GM18505 (cell line): Measurements from ENCODE around the gene ENG.
"Not testable (repeated sequence)": the region's sequence is repeated elsewhere in the genome, so short reads cannot be mapped to it uniquely, and the experiment has no call there.

Experiments used
- ATAC-seq: cut with Tn5 transposase; IDR thresholded peaks from one replicate; pipeline ENCODE4 v1.9.1; 2021; ENCODE audit not compliant: unreplicated experiment
- POLR2A ChIP-seq: IDR thresholded peaks from 4 replicates; pipeline ENCODE4 v1.6.1; 2011; ENCODE audit warnings: borderline replicate concordance; ENCODE audit not compliant: insufficient read depth, insufficient read length; ENCODE audit errors: extremely low read depth

The ENG gene

DNA sequence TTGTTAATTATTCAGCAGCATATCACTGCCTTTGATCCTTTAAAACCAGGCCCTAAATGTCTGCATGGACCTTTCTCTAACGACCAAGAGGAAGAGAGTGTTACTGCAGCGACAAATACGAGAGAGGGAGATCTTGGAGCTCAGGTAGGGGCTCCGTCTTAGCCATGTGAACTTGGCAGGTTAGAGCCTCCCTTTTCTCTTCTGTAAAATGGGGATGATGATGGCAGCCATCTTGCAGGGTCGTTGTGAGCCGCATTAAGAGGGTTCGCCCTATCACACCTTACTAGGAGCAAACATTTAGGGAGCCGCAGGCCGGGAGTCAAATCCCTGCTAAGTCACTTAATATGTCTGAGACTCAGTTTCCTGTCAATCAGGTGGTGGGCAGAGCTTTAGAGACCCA lies 1.6 kb downstream of the ENG start:
- no peak for TF ChIP-seq POLR2A
- no peak for ATAC-seq

DNA sequence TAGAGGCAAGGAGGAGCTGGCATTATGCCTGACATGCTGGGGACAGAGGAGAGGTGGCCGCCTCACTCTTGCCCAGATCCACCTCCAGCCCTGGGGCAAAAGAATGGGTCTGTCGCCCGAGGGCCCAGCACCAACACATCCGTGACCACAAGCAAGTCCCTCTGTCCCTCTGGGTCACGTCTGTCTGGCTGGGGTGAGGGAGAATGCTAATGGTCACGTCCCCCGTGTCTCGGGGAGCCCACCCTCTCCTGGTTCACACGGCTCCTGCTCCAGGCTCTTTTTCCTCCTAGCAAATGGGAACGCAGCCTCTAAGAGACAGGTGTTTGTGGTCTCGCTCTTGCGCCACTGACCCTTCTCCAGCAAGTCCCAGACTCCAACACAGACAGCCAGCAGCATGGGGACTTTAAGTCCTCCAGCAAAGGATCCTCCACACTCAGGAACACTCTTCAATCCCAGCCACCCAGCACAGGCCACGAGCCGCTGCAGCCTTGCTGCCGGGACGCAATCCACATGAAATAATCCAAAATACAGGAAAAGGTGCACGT lies 4.1 kb downstream of the ENG start:
- ATAC-seq: no peak
- no peak for TF ChIP-seq POLR2A

DNA sequence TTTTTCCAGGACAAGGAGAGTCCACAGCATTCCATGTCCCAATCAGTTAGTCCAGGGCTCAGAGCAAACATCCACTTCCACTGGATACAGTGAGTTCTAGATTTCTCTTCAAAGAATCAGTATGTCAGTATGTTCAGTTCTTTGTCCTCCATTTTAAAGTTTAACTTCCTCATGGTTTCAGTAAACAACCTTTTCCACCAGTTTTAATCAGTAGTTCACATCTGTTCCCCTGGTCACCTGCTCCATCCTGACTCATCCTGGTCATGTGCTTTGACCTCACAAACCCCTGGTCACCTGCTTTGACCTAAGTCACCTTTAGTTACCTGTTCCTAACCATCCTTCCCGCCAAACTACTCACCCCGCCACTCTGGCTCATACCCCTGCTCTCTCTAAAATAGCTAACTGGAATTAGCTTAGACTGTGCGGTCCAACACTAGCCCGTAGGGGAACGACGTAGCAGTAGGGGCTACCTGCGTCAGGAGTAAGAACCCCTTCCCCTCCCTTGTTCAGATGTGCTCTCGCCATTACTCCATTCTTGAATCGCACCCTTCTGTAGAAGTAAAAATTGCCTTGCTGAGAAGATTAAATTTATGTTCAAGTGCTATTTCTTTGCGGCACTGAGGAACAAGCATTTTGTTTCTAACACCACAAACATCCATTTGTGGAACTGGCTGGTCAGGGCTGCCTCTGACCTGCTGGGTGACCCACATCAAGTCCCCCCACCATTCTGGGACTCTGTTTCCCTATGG lies 5.5 kb downstream of the ENG start:
- no peak for TF ChIP-seq POLR2A
- ATAC-seq: no peak

DNA sequence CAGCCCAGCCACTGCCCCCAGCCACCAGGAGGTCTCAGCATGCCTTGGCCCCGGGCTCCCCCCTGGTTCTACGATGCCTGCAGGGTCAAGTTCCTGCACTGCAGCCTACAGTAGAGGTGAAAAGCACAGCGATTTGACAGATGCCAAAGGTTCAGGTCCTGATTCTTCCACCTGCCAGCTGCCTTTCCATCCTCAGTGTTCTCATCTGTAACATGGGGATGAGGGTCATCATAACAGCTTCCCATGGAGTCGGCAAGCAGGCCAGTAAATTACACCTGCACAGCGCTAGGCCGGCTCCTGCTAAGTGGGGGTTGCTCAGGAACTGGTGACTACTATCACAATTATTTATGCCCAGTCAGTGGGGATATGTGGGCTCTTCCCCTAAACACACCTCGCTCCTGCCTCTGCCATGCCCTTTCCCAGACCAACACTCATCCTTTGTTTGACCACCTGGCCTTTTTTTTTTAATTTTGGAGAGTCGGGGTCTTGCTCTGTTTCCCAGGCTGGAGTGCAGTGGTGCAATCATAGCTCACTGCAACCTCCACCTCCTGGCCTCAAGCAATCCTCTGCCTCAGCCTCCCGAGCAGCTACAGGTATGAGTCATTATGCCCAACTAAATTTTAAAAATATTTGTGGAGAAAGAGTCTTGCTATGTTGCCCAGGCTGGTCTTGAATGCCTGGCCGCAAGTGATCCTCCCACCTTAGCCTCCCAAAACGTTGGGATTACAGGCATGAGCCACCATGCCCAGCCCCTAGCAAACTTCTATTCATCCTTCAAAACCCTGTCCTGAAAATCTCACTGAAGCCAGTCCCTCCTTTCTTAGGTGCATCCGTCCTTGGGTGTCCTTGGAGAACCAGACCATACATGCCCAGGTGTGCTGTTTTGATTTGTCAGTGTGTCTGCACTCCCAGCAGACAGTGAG lies 6.4 kb downstream of the ENG start:
- TF ChIP-seq POLR2A: no peak
- no peak for ATAC-seq

DNA sequence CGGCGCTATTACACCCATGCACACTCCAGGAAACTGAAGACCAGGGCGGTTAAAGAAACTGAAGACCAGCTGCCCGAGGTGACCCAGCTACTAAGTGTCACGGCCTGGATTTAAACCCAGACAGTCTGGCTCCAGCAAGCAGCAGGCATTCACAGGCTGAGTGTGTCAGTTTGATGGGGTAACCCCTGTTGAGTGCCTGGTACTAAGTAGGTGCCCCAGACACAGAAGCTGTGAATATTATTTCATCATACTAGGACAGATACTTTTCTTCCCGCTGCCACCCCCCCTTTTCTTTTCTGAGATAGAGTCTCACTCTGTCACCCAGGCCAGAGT lies 7.3 kb downstream of the ENG start:
- no peak for TF ChIP-seq POLR2A
- no peak for ATAC-seq

DNA sequence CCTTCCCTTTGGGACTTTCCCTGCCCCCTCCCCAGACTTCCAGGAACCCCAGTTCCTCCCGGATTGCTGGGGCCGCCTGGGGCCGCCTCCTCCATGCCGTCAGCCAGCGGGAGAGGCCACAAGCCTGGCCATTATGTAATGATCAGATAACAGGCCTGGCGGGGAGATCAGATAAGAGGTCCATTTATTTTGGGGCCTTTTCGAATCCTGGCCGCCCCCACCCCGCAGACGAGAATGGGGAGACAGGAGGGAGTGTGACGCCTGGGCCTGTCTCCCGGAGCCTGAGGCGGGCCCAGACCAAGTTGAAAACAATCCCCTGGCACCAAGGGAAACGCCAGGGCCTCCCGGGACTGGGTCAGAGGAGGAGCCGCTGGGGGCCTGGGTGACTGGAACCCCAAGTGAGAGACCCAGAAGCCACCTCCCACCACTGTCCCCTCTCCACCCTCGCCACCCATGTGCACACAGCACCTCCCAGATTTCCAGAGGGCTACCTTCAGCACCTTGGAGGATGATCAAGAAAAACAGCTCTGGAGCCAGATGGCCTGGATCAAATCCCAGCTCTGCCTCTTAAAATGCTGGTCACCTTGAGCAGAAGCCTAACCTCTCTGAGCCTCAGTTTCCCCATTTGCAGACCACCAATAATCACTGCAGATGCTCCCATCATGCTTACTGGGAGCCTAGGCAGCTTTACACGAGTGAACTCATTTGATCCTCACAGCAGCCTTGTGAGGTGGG lies 7.8 kb downstream of the ENG start:
- no peak for TF ChIP-seq POLR2A
- no peak for ATAC-seq

DNA sequence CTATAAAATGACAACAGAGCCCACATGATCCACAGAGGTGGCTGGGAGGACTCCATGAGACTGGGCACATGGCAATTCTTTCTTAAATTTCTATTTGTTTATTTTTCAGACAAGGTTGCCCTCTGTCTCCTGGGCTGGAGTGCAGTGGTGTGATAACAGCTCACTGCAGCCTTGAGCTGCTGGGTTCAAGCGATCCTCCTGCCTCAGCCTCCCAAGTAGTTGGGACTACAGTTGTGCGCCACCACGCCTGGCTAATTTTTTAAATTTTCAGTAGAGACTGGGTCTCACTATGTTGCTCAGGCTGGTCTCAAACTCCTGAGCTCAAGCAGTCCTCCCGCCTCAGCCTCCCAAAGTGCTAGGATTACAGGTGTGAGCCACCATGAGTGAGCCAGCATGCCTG lies 8.8 kb downstream of the ENG start:
- ATAC-seq: not testable (repeated sequence)

DNA sequence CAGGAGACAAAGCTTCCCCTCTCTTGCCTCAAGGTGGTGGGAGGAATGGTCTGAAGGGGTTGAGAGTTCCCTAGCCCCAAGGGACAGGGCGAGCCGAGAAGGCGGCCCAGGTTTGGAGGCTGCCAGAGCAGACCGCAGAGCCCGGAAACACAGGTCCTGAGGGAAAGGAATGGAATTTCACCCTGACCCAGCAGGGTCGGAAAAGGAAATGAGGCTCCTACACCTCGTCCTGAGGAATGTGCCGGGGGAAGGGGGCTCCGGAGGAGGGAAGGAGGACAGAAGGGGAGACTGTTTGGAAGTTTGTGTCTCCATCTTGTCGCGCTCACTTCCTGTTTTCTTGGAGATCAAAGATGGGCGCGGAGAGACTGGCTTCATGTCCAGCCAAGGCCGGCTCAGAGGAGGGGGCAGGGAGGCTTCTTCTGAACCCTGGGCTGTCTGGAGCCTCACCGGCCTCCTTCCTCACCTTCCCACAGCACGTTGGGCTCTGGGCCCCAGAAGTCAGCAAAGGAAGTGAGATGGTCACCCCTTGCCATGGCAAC lies 9.6 kb downstream of the ENG start:
- no peak for TF ChIP-seq POLR2A
- no peak for ATAC-seq

DNA sequence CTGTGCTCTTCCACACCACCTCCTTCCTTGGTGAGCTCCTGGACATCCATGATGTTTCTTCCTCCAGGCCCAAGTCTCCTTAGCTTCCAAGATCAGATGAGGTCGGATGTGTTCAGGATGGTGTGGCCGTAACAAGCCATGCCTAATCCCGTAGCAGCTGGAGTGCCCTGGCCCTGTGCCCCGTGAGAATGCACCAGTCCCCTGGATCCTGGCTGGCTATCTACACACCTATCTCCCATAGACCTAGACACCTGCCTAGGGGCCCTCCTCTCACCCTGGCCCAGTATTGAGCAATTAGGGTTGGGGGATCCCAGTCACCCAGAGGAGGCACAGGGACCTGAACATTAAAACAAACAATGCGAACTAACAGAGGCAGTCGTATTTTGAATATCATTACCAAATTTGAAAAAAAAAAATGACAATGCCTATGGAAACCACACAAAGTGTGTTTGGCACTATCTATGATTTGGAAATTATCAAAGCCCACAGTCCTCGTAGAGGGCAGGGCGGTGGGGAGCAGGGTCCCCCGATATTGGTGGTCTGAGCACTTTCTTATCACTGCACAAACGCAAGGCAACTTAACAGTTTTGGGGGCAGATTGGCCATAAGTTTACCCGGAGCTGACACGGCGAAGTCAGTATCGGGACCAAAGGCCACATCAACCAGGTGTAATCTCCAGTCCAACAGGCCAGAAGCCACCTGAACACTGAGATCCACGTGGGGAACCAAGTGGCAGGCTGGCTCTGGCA lies 13.2 kb downstream of the ENG start:
- TF ChIP-seq POLR2A: no peak
- ATAC-seq: no peak

DNA sequence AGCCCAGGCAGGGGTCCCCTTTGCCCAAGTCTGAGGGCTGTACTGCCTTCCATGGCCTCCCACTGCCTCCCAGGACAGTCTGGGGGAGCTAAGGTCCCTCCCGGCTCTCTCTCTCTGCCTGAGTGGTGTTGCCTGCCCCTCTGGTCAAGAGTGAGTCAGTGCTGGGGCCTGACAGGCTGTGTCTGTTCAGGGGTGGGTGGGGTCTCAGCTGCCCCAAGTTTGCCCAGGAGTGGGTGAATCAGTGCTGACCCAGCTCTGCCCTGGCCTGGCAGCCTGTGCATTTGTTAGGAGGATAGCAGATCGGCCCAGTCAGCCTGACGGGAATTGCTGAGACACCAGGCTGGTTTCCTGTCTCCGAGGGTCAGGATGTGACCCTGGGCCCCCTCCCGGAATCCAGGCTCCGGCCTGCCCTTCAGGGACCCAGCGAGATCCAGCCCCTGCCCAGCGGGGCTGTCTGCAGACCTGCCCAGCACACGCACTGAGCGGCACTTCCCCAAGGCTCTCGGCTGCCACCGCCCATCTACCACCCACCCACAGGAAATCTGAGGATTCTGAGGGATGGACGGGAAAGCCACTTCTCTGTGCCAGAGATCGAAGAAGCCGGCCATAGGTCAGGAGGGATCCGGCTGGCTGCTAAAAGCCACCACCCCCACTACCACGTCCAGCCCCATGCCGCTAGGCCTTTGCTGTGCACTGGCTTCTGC lies 15.9 kb downstream of the ENG start:
- TF ChIP-seq POLR2A: no peak
- ATAC-seq: no peak

DNA sequence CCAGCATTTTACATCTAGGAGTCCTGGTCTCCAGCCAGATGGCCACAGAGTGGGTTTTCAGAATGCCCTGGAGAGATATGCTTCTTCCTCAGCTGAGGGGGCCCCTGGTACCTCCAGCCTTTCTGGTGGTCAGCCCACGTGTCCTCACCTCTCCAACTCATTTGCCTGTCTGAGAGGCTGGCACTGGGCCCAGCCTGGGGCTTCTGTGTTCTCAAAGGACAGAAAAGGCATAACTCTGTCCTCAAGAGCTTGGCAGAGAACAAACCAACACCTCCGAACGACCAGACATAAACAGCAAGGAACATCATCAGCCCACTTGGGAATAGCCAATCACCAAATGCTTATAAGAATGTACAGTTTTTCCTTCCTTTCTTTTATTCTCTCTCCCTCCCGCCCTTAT lies 17.1 kb downstream of the ENG start:
- ATAC-seq: no peak
- TF ChIP-seq POLR2A: no peak

DNA sequence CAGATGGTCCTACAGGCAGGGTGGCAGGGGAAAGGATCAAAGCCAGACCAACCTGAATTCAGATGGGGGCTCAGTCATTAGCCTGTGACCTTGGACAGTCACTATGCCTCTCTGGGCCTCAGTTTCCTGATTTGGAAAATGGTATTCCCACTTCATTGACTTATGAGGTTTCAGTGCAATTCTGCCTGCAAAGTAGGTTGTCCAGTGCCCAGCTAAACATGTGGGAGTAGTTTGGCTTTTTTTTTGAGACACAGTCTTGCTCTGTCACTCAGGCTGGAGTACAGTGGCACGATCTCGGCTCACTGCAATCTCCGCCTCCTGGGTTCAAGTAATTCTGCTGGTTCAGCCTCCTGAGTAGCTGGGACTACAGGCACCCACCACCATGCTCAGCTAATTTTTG lies 17.9 kb downstream of the ENG start:
- not testable (repeated sequence) for ATAC-seq
